GM21529 (cell line): Measurements from ENCODE around the gene RNF224.

ENCODE experiments used
- ATAC-seq: cut with Tn5 transposase; IDR thresholded peaks from one replicate; pipeline ENCODE4 v1.9.1; 2021; ENCODE audit not compliant: unreplicated experiment

Gene RNF224

DNA sequence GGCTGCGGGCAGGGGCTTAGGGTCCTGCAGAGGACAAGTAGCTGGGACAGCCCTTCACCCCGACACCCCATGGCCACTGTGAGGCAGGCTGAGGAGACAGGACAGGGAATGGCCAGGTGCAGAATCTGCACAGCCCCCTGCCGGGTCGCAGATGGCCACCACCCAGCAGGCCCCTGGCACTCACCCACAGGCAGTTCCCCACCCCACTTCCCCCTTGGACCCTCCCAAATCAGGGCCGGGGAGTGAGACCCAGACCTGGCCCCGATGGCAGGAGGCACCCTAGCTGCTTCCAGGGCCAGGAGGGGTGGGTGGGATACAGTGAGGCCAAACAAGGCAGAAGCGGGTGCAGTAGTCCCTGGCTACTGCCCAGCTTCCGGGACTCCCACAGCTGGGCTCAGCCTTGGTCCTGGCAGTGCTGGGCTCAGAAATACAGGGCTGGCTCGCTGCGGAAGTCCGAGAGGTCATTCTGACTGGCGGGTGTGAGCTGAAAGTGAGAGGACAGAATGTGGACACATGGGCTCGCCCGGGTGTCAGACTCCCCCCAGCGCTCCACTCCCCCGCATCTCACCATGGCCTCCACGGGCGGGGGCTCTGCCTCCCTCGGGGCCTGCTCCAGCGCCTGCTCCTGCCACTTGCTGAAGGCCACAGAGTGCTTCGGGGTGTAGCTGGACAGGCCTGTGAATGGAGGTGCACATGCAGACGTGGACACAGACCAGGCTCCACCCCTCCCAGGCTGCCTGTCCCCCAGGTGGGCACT is 35.4 kb upstream of the RNF224 start:
- no peak for ATAC-seq

- ATAC-seq, result no peak
Measured at GRCh38 chr9:137192448-137192780, 34.9 kb upstream of the RNF224 start.

GRCh38 chr9:137192859-137193258 is 34.4 kb upstream of the RNF224 start:
- ATAC-seq, result no peak

- ATAC-seq, result no peak
Measured at GRCh38 chr9:137193771-137194170, 33.5 kb upstream of the RNF224 start.

GRCh38 chr9:137194388-137194787 is 32.9 kb upstream of the RNF224 start:
- no peak for ATAC-seq

- no peak for ATAC-seq
Measured at GRCh38 chr9:137194909-137195308, 32.4 kb upstream of the RNF224 start.

- no peak for ATAC-seq
Measured at GRCh38 chr9:137195525-137196220, 31.6 kb upstream of the RNF224 start.

DNA sequence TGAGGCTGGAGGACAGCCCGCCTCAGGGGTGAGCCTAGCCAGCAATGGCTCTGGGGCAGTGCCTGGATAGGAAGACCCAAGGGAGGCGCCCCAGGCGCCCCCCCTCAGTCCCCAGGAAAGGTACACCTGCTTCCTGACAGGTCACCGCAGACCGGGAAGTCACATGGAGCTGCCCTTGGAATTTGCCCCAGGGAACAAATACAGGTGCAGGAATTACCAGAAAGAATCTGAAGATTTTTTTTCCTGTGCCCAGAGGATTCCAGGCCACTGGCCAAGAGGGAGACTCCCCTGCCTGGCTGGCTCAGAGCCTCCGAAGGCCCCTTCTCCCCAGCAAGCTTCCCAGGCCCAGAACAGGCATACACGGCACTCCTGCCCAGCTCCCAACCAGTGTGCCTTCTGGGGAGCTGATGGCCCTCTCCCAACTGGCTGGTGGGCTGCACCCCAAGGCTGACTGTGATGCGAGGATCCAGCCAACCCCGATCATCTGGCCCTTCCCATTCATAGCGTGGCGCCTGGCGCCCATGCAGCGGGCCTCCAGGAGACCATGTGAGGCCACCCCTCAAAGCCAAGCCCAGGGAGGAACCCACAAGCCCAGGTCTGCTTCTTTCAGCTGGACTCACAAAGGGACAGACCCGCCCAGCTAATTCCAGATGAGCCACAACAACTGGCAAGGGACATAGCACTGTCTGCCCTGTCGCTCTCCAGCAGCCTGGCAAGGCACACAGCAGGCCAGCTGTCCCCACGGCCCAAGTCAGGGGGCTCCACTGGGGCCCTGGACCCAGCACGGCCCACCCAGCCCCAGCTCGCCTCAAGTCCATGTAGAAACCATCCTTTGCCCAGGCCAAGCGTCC is 29.0 kb upstream of the RNF224 start:
- no peak for ATAC-seq

DNA sequence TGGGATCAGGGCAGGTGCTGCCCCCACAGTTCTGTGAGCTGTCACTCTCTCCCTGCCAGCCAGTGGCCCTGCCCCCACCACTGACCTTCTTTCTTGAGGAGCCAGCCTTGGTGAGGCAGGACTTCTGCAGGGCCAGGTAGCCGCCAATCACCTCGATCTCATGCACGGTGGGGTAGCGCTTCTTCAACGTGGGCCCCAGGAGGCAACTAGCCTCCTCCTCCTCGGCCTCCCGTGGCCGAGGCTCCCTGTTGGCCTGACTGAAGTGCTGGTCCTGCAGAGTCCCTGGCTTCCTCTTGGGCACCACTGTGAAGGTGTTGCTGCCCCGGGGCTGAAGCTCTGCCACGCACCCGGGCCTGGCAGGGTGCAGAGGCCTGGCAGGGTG is 28.4 kb upstream of the RNF224 start:
- no peak for ATAC-seq

GRCh38 chr9:137199411-137200121 is 27.7 kb upstream of the RNF224 start:
- no peak for ATAC-seq

DNA sequence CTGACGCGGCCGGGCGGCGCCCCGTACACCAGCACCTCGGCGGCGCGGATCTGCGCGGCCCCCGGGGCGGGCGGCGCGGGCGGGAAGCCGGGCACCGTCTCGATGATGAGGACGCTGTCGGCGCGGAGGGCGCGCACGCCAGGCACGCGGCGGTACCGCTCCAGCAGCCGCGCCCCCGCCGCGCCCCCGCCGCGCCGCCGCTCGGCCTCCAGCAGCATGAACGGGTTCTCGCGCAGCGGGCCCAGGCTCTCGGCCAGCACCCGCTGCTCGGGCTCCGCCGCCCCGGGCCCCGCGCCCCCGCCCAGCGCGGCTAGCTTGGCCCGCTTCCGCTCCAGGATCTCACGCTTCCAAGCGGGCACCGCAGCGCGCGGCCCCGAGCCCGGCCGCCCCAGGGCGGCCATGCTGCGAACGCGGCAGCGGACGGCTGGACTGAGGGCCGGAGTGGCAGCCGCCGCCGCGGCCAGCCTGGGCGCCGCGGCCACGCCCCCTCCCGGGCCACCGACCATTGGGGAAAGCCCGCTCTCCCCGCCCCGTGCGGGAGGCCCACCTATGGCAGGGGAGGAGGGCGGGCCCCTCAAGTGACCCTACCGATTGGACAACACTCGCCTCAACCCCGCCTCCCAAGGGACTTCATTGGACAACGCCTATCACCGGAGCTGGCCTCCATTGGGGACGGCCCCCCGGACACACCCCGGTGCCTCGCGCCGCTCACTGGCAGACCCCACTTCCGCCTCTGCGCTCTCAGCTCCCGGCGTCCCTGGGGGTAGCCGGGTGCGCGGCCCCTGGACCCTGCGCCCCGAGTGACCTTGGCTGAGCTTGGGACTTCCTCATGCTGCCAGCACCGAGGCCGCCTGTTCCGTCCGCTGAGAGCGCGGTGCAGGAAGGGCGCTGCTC is 26.7 kb upstream of the RNF224 start, which contains the start of gene TPRN:
Gene TPRN (minus strand): TSS at position 431 of the 894 bp plus-strand sequence. CDS start 30 bp downstream, at position 401.
- peak; percentile 90 for ATAC-seq

GRCh38 chr9:137201205-137201868 is 26.0 kb upstream of the RNF224 start:
- no peak for ATAC-seq

- no peak for ATAC-seq
Measured at GRCh38 chr9:137202966-137203365, 24.3 kb upstream of the RNF224 start.

DNA sequence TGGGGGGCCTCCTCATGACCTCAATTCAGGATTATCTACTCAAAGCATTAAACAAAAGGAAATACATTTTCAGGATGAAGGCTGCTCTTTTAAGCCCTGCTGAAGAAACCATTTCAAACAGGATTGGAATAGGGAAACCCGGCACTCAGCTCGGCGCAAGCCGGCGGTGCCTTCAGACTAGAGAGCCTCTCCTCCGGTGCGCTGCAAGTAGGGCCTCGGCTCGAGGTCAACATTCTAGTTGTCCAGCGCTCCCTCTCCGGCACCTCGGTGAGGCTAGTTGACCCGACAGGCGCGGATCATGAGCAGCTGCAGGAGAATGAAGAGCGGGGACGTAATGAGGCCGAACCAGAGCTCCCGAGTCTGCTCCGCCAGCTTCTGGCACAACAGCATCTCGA is 22.6 kb upstream of the RNF224 start:
- ATAC-seq, result no peak

DNA sequence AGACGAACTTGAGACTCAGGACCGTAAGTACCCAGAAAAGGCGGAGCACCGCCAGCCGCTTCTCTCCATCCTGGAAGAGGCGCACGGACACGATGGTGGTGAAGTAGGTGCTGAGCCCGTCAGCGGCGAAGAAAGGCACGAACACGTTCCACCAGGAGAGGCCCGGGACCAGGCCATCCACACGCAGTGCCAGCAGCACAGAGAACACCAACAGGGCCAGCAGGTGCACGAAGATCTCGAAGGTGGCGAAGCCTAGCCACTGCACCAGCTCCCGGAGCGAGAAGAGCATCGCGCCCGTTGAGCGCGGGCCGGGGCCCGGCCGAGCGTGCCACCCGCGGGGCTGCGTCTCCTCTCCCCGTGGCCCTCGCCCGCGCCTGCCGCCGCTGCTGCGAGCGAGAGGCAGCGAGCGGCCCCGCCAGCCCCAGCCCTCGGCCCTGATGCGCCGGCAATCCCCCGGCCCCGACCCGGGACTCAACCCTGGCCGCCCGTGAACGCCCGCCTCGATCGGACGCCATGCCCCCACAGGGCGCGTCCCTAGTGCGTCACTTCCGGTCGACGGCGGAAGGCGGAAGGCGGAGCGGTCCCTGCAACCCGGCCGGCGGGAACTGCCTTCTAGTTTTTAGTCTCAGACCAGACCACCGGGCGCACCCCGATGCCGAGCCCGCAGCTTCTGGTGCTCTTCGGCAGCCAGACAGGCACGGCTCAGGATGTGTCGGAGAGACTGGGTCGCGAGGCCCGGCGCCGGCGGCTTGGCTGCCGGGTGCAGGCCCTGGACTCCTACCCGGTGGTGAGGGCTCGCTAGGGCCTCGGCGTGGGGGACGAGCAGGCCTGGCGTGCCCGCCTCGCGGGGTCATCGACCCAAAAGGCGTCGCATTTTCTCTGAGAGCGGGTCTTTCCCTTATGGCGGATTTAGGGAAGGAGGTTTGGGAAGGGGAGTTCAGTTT is 21.9 kb upstream of the RNF224 start, which contains the start of the genes NDOR1 and TMEM203:
Gene NDOR1 (plus strand): TSS at position 575 of the 944 bp plus-strand sequence. CDS start 78 bp downstream, at position 653.
Gene TMEM203 (minus strand): TSS at position 523 of the 944 bp plus-strand sequence. CDS start 234 bp downstream, at position 289.
- ATAC-seq, result peak; percentile 37

- no peak for ATAC-seq
Measured at GRCh38 chr9:137206602-137207001, 20.7 kb upstream of the RNF224 start.

- no peak for ATAC-seq
Measured at GRCh38 chr9:137211532-137211931, 15.8 kb upstream of the RNF224 start.

DNA sequence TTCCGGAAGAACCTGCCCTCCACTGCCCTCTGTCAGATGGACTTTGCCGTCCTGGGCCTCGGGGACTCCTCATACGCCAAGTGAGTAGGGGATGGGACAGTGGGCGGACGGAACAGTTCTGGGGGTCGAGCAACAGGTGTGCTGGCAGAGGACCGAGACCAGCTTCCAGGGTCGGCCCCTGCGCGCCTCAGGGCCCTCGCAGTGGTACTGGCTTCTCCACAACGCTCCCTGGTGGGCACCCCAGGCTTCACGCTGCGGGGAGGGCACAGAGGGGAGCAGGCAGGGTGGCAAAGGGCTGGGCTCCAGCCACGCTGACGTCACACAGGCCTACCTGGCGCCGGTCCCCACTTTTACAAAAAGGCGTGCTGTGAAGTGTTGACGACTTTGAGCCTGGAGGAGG is 14.8 kb upstream of the RNF224 start:
- ATAC-seq, result no peak
